ENCODE results near the gene SPHKAP.
"Not testable (repeated sequence)": the region's sequence is repeated elsewhere in the genome, so short reads cannot be mapped to it uniquely, and the experiment has no call there.

SPHKAP gene

DNA sequence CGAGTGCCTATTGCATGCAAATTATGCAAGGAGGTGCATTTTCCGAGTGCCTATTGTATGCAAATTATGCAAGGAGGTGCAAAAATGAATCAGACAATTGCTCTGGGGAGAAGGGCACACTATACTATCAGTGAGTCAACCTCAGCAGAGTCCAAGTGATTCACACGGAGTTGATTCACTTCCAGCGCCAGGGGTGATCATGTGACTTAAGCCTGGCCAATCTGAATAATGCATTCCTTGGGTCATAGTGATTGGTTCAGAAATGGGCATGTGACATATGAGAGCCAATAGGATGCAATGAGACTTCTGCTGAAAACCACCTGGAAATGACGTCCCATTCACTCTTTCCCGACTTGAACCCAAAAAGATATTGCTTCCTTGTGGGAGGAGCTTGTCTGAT, 157.9 kb downstream of the SPHKAP start:
- no peak for DNase-seq (ENCODE audit: low spot score)

DNA sequence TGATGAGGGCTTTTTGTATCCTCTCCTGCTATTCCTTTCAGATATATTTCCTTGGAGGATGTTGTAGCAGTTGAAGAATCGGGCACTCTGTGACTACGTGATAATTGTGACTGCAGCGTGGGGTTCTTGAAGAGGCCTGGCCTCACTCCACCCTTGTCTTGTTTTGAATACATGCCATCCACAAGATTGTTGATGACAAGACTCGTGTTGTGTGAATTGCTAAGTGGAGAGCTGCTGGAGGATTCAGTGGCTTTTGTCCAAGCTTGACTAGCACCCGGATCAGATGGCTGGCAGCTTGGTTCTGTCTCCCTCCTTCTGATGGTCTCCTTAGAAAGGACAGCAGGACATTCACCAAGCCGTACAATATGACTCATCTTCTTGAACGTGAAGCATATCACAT, 163.2 kb downstream of the SPHKAP start:
- DNase-seq (ENCODE audit: low spot score), result no peak

DNA sequence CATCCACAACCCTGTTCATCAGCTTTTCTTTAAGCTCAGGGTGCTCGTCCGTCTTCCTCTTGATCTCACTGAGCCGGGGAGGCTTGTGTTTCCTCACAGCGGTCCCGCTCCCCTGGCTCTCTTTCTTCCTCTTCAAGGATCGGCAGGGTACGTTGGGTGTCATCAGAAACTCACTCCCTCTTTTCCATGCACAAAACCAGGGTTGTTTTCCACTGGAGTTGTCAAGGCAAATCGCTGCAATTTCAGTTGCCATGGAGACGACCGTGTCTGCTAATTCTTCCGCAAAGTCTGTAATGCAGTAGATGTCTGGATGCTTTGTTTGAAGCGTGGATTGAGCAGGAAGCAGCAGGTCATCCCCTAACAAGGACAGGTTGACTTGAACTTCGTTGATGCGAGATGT, 163.7 kb downstream of the SPHKAP start:
- no peak for DNase-seq (ENCODE audit: low spot score)

DNA sequence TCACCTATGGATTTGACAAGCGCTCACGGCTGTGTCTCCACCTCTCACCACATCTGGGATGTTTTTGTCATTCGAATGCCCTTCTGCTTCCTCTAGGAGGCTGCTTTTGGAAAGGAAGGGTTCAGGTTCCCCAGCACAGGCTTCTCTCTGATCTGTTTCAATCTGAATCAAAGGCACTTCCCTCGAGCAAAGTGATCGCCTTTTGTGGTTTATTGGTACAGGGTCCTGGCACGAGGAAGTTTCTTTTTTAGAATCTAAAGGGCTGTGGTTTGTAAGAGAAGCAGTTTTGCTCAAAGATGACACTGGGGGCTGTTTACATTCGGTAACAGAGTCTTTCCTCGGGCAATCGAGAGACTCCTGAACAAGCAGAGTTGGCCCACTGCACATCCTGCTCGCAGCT, 165.1 kb downstream of the SPHKAP start:
- DNase-seq (ENCODE audit: low spot score), result no peak

DNA sequence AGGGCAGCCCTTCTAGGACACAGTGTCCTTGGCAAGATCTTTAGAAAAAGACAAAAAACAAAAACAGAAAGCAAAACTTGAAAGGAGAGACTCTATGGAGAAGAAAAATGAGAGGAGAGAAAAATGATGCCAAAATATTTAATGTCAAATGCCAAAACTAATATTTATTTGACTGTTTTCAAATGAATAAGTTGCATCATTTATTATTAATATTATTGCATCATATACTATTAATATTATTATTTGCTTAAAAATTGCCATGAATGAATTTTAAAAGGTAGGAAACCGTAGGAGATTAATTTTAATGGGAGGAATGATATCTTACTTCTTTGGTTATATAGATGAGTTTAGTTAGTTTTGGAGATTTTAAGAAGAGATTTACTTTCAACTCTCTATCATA, 165.7 kb downstream of the SPHKAP start:
- no peak for DNase-seq (ENCODE audit: low spot score)

DNA sequence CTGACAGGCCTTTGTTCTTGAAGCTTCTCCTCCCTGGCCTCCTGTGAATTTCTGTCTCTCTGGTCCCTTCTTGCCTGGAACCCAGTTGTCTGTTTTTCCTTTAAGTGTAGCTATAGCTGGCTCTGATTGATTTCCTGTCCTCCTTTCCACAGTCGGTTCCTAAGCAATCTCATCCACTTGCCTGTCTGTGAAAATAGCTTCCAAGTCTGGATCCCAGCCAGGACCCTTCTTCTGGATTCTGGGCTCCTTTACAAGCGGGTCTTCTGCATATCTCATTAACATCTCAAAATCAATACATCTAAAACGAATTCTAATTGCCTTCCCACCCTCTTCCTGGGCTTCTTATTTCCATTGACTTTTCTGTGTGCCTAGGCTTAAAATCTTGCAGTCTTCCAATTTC, 185.1 kb downstream of the SPHKAP start:
- DNase-seq (ENCODE audit: low spot score), result no peak

DNA sequence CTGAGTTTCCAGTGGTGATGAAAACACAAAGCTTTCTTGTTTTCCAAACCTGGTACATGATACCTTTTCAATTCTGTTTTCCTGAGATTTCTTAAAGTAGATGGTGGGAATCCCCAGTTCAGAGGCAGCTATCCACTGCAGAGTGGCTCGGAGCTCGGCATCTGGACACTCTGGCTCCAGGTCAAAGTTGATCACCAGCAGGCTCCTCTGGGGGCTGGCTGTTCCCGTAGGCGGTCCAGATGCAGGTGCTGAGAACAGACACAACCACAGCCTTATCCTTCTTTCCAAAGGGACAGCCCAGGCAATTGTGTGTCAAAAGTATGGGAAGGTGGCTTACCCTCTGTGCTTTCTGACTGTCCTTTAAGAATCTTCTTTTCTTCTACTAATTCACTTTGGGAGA, 190.6 kb downstream of the SPHKAP start:
- no peak for DNase-seq (ENCODE audit: low spot score)

DNA sequence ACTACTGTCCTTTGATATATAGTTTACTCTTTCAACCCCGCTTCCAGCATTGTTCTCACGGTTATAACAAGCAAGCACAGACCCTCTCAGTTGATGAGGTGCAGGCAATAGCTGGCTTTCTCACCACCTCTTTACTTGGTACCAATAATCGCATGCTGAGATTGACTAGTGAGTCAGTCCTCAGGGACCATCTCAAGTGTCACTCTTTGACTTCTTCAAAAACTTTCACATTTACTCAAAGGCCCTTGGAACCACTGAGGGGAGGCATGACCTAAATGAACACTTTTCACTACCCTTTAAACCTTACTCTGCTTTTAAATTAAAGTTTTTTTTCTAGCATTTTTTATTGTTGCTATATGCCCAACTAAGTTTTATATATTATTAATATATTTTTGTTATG, 208.2 kb downstream of the SPHKAP start:
- no peak for DNase-seq (ENCODE audit: low spot score)

DNA sequence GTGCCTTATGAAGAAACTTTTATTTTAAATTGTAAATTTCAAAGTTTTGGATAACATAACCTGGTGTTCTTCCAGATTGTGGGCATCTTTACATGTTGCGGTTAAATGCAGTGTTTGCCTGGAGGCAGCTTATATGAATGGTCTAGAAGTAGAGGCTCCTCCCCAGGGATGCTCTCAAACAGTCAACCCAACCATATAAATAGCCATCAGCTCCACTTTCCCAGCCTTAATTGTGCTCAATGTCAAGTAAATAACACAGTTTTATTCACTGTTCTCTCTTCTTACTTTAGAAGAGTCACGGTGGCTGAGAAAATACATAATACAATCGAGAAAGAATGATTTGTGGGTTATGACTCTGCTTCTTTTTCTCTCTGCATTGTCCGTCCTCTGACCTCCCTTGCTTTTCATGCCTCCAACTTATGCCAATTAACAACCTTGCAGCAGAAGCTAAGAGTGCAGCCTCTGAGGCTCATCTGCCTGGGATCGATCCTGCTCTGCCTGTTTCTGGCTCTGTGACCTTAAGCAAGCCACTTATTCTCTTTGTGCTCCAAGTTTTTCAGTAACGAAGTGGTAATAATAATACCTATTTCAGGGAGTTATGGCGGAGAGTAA, 209.8 kb downstream of the SPHKAP start:
- DNase-seq (ENCODE audit: low spot score), result no peak

DNA sequence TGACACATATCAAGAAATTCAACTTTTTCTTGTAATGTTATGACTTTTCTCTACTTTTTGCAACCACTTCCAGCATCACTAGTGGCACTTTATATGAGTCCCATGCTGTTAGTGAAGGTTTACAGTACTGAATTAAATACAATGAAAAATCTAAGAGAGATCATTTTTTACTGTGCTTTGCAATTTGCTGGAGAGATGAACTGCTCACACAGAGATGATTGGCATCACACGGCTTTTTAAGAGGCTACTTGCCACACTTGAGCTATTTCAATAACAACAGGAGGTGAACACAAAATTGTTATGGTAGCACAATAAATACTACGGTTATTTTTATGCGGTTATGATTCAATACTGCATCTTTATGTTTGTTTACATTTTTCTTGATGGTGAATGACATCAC, 221.2 kb downstream of the SPHKAP start:
- no peak for DNase-seq (ENCODE audit: low spot score)

DNA sequence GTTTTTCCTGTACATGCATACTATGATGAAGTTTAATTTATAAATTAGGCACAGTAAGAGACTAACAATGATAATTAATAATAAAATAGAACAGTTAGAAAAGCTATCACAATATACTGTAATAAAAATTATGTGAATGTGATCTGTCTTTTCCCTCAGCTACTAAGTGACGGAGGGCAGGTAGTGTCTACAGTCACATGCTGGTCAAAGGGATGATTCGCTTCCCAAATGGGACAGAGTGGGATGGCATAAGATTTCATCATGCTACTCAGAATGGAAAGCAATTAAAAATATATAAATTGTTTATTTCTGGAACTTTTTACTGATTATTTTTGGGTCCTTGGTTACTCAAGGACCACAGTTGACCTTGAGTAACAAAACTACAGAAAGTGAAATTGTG, 238.5 kb downstream of the SPHKAP start:
- no peak for DNase-seq (ENCODE audit: low spot score)

DNA sequence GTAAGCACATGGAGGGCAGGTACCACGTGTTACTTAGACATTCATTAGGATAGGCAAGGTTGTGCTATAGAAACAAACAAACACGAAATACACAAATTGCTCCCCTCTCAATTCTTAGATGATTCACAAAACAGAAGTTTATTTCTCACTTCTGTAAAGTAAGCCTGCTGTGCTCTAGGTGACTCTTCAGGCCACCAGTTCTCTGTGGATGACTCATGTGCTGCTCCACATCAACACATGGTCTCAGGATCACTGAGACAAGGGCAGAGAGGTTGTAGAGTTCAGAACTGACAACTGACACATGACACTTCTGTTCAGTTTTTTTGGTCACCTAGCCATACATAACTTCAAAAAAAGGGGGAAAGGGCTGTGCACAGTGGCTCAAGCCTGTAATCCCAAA, 239.5 kb downstream of the SPHKAP start:
- DNase-seq (ENCODE audit: low spot score), result no peak

DNA sequence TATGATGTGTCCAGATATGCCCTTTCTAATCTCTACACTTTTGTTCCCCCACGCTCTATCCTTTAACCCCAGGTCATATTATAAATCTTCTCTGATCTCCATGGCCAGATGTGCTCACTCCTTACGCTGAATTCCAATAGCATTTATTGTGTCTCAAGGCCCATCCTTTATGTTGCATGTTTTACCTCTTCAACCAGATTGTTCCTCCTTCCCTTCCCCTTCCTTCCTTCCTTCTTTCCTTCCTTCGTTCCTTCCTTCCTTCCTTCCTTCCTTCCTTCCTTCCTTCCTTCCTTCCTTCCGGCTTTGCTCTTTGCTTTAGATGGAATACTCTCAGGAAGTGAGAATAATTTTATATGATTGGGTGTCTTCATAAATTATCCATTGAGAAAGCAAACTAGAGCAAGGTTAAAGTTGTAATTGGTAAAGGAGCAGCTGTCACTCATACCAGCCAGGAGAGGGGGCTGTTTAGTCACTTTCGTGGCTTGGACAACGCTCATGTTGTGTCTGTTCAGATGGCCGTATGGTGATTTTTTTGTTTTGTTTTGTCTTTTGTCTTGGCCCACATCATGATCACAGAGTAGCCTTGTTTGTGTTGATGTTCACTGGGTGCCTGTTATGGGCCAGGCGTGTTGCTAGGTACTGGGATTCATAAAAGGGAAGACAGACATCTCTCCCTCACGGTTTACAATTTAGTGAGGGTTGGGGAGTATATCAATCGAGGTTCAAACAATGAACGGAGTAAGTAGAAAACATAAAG, 242.0 kb downstream of the SPHKAP start:
- no peak for DNase-seq (ENCODE audit: low spot score)

DNA sequence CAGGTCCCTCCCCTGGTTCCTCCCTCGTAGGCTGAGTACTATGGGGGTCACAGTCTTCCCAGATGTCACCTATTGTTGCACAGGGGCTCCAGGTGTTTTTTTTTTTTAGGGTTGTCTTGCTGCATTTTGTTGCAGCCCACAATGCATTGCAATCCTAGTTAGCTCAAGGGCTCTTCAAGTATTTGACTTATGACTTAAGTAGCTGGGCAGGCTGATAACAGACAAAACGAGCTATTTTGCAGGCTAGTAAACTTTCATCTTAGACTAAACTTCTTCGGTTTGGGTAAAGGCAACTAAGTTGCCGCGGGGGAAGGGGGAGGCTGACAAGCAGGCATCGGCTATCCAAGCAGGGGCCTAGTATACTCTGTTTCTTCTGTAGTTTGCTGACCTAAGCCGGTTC, 245.2 kb downstream of the SPHKAP start:
- DNase-seq (ENCODE audit: low spot score), result not testable (repeated sequence)

DNA sequence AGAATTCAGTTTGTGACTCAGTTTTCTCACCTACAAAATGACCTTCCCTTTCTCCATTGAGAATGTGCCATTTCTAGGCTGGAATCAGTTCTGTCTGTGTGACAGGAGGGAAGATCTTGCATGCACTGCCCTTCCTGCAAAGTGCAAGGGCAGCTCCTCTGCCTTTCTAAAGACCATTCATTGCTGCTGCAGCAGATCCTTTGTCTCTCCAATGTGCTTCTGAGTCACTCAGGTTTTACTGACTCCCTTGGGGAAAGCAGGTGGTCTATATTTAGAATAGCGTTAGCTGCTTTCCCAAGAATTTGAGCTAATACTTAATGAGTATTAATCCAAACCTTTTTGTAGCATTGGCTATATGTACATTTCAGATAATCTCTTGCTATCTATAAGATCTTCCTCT, 247.6 kb downstream of the SPHKAP start:
- DNase-seq (ENCODE audit: low spot score), result no peak

DNA sequence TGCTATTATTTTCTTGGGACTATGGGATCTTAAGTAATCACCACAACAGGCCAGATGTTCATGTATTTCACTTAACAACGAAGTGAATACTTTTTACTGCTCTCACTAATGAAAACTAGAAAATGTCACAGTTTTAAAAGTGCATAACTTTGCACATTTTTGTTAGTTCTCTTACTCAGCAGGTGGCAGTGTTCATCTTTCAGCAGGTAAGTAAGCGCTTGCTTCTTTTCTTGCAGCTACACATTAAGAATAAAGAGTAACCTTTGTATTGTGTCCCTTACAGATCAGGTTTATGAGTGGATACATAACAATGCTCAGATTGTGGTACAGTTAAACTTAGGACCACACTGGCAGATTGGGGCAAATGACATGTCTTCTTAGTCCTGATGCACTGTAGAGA, 249.1 kb downstream of the SPHKAP start:
- no peak for DNase-seq (ENCODE audit: low spot score)

DNA sequence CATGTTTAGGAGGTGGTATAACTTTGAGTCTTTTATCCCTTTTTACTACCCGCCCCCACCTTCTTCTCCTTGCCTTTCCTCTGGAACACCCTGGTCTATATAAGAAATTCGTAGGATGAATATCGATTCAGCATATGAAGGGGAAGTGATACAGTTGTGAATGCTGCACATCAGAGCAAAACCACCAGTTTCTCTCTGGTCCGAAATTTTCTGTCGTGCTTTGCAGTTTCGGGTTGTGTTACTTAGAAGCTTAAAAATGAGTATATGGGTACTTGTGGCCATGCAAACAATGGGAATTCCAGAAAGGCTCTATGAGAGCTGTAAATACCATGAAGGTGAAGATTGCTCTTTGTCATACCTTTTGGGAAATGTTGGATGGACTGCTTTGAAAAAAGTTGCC, 249.5 kb downstream of the SPHKAP start:
- DNase-seq (ENCODE audit: low spot score), result no peak

All from CD4-positive, alpha-beta T cell treated with Interleukin-2 at 100 ng/mL for 4 hours (primary cell).